ENCODE results near the gene PREB. TPM values are rescaled to one million over a fixed set of nuclear protein-coding genes. Genes with fewer than 3 reads are reported as not detected.
A peak's percentile ranks its signal among the peaks of the same experiment; 100 is the strongest.

PREB gene
- total and polyA plus RNA-seq, 2 donors from 2014 or later: 46.1 to 66.7 TPM

DNA sequence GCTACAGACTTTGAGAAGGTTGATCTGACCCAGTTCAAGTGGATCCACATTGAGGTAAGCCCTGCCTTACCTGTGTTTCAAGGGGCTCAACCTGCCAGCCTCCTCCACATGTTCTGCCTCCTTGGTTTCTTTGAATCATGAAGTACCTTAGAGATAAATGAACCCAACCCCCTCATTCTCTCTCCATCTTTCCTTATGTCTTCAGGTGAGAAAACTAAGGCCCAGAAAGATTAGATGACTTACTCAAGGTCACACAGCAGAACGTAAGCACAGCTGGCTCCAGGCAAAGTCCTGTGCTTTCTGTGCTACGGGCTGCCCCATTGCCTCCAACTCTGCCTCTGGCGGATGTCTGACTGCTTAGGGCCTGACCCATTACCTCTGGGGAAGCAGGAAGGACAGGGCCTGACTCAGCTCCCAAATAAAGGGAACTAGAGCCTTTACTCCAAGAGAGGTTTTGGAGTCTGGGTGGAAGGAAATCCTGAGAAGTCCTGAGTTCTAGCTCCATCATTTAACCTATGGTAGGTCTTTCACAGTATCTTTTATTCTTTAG is 37.6 kb downstream of the PREB start:
- Histone ChIP-seq H3K27ac (ENCODE audit: low read depth in 2 of 2, low read length in 2 of 2) (peak overlapping the region in 1 of 2 donors; percentile 4), H3K9me3 (ENCODE audit: control insufficient read depth in 2 of 3, insufficient read depth in 1 of 3, low read length in 3 of 3) (no peaks in the 10 kb centered on the region), H3K27me3 (ENCODE audit: control insufficient read depth, insufficient read depth, low read length) (no peaks in the 10 kb centered on the region), H3K4me3 (ENCODE audit: low read length in 3 of 3) (no peak overlapping the region), H3K4me1 (ENCODE audit: control insufficient read depth in 2 of 3, insufficient read depth in 2 of 3, low read depth in 1 of 3, low read length in 3 of 3) (peaks cover 0 to 28% (median 12%) of the 10 kb centered on the region in 3 donors), H3K36me3 (ENCODE audit: control insufficient read depth in 2 of 3, insufficient read depth in 3 of 3, low read length in 3 of 3) (peaks cover 0 to 11% (median 2%) of the 10 kb centered on the region in 3 donors), H3K9ac (ENCODE audit: low read length in 3 of 3) (peak overlapping the region in 1 of 3 donors; percentile 28)
- TF ChIP-seq, protein P1, sequence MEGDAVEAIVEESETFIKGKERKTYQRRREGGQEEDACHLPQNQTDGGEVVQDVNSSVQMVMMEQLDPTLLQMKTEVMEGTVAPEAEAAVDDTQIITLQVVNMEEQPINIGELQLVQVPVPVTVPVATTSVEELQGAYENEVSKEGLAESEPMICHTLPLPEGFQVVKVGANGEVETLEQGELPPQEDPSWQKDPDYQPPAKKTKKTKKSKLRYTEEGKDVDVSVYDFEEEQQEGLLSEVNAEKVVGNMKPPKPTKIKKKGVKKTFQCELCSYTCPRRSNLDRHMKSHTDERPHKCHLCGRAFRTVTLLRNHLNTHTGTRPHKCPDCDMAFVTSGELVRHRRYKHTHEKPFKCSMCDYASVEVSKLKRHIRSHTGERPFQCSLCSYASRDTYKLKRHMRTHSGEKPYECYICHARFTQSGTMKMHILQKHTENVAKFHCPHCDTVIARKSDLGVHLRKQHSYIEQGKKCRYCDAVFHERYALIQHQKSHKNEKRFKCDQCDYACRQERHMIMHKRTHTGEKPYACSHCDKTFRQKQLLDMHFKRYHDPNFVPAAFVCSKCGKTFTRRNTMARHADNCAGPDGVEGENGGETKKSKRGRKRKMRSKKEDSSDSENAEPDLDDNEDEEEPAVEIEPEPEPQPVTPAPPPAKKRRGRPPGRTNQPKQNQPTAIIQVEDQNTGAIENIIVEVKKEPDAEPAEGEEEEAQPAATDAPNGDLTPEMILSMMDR (IDR thresholded peaks at IDR 0.05; ENCODE audit: borderline replicate concordance, extremely low read depth, insufficient read depth): no peak
- no peak for FAIRE-seq
- intact Hi-C loops (cut with DNase I): loop anchor here (10.0 kb wide), 1 partner anchor 208 kb away; the partner anchor contains the start of gene UCN
- peak in 1 of 5 donors; percentile 4 for DNase-seq

DNA sequence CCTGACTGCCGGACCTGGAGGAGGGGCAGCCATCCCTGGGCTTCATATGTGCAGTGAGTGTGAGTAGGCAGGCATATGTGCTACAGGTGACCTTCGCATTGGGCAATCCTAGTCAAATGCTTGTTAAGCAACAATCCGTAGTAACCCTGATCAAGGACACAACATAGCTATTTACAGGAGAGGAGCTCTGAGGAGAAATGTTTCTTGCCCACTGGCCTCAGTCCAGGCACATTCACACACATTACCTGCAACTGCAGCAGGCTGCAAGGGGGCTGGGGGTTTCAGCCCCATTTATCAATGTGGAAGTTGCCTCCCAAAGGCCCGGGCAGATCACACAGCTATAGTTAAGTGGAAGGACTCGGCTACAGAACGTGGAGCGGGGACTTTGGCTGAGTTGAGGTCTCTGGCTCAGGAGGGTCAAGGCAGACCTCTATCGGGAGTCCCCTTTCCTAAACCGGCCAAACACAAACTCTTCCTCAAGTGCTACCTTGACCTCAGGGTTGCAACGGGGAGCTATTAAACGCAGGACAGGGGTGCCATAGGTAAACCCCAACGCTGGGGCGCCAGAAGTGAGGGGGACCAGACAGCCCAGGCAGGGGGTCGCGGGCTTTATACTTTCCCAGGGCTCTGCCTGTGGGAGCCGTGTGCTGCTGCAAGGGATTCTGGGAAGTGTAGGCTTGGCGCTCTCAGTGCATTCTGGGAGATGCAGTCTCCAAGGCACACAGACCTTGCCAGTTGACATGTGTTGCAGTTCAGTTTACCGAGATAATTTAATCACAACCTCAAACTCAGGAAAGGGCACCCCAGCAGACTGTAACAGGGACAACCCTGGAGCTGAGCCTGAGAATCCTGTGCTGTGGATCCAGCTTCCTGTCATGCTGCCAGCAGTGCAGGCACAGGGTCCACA is 38.4 kb downstream of the PREB start:
- H3K36me3 ChIP-seq (ENCODE audit: control insufficient read depth in 2 of 3, insufficient read depth in 3 of 3, low read length in 3 of 3): peaks cover 0 to 11% (median 2%) of the 10 kb centered on the region in 3 donors
- H3K9ac ChIP-seq (ENCODE audit: low read length in 3 of 3): peak overlapping the region in 1 of 3 donors; percentile 28
- FAIRE-seq (no peak), DNase-seq (peak; percentile 67 to 81 (median 77))
- no peaks in the 10 kb centered on the region for H3K9me3 ChIP-seq (ENCODE audit: control insufficient read depth in 2 of 3, insufficient read depth in 1 of 3, low read length in 3 of 3)
- TF ChIP-seq, protein P1 (IDR thresholded peaks at IDR 0.05; ENCODE audit: borderline replicate concordance, extremely low read depth, insufficient read depth): no peak
- H3K27me3 ChIP-seq (ENCODE audit: control insufficient read depth, insufficient read depth, low read length): no peaks in the 10 kb centered on the region
- peak overlapping the region; percentile 25 to 50 (median 42) for H3K4me3 ChIP-seq (ENCODE audit: low read length in 3 of 3)
- peaks cover 0 to 28% (median 12%) of the 10 kb centered on the region in 3 donors for H3K4me1 ChIP-seq (ENCODE audit: control insufficient read depth in 2 of 3, insufficient read depth in 2 of 3, low read depth in 1 of 3, low read length in 3 of 3)
- peak overlapping the region; percentile 33 to 58 for H3K27ac ChIP-seq (ENCODE audit: low read depth in 2 of 2, low read length in 2 of 2)
- intact Hi-C loops (cut with DNase I): loop anchor here (10.0 kb wide), 1 partner anchor 209 kb away; the partner anchor contains the start of gene UCN

DNA sequence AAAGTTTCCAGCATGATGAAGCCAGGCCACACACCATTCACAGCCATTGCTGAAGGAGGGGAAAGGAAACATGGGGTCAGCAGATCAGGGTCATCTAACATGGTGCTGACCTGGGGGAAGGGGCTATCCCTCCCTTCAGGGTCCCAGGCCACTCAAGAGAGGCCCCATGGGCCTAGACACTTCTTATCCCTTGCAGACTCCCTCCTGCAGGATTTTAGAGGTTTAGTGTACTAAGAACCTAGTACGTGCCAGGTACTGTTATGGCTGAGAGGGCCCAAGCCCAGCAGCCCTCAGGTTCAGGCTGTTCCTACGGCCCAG is 39.0 kb downstream of the PREB start:
- no peak overlapping the region for H3K4me3 ChIP-seq (ENCODE audit: low read length in 3 of 3)
- H3K4me1 ChIP-seq (ENCODE audit: control insufficient read depth in 2 of 3, insufficient read depth in 2 of 3, low read depth in 1 of 3, low read length in 3 of 3): peaks cover 0 to 28% (median 12%) of the 10 kb centered on the region in 3 donors
- H3K9ac ChIP-seq (ENCODE audit: low read length in 3 of 3): no peak overlapping the region
- intact Hi-C loops (cut with DNase I): loop anchor here (10.0 kb wide), 1 partner anchor 209 kb away; the partner anchor contains the start of gene UCN
- no peak for DNase-seq
- H3K27ac ChIP-seq (ENCODE audit: low read depth in 2 of 2, low read length in 2 of 2): peak overlapping the region; percentile 16 to 26
- H3K27me3 ChIP-seq (ENCODE audit: control insufficient read depth, insufficient read depth, low read length): no peaks in the 10 kb centered on the region
- TF ChIP-seq, protein P1 (IDR thresholded peaks at IDR 0.05; ENCODE audit: borderline replicate concordance, extremely low read depth, insufficient read depth): no peak
- no peak for FAIRE-seq
- peaks cover 0 to 11% (median 2%) of the 10 kb centered on the region in 3 donors for H3K36me3 ChIP-seq (ENCODE audit: control insufficient read depth in 2 of 3, insufficient read depth in 3 of 3, low read length in 3 of 3)
- no peaks in the 10 kb centered on the region for H3K9me3 ChIP-seq (ENCODE audit: control insufficient read depth in 2 of 3, insufficient read depth in 1 of 3, low read length in 3 of 3)

All from kidney (tissue), 14 donors.